HL-60 (cell line): ENCODE measurements around the gene CHST9.
A peak's percentile ranks its signal among the peaks of the same experiment; 100 is the strongest.

Source experiments
- DNase-seq, 2 experiments: peaks; one replicate each; pipeline ENCODE4 v3.0.0-alpha.2; 2010 to 2020; ENCODE audit warnings: low read depth in 1 of 2, low spot score in 1 of 2
- H3K27ac ChIP-seq: fragments of 250-450 bp; sonication (Bioruptor Pico); replicated peaks from 2 replicates; pipeline ENCODE4 v1.5.1; 2020; ENCODE audit warnings: mild to moderate bottlenecking, moderate library complexity
- H3K27me3 ChIP-seq: fragments of 250-450 bp; sonication (Bioruptor Pico); 2 replicates; pipeline ENCODE4 v1.5.1; 2021; ENCODE audit warnings: mild to moderate bottlenecking, moderate library complexity; ENCODE audit not compliant: insufficient read depth, poor library complexity, severe bottlenecking
- H3K4me3 ChIP-seq: replicated peaks from 2 replicates; pipeline ENCODE4 v1.5.1; 2011; ENCODE audit warnings: mild to moderate bottlenecking, control low read depth, low read length; ENCODE audit not compliant: insufficient read depth
- CTCF ChIP-seq: IDR thresholded peaks from one replicate; pipeline ENCODE4 v1.5.1; 2011; ENCODE audit warnings: low read length, control low read depth, inconsistent platforms; ENCODE audit not compliant: insufficient read depth
- GABPA ChIP-seq: IDR thresholded peaks from 2 replicates; pipeline ENCODE4 v1.6.1; 2012; ENCODE audit warnings: low read depth
- POLR2AphosphoS5 ChIP-seq: IDR thresholded peaks from 2 replicates; pipeline ENCODE4 v1.6.1; 2012; ENCODE audit warnings: low read depth
- REST ChIP-seq: IDR thresholded peaks from 2 replicates; pipeline ENCODE4 v1.6.1; 2012; ENCODE audit warnings: low read depth; ENCODE audit not compliant: insufficient replicate concordance
- SPI1 ChIP-seq: IDR thresholded peaks from 2 replicates; pipeline ENCODE4 v1.6.1; 2012; ENCODE audit warnings: low read depth, mild to moderate bottlenecking, borderline replicate concordance

Gene CHST9

GRCh38 chr18:27138079-27138478 lies 47.0 kb downstream of the CHST9 start:
- no peak for TF ChIP-seq GABPA
- no peak for TF ChIP-seq SPI1
- no peak for TF ChIP-seq POLR2AphosphoS5
- TF ChIP-seq REST = no peak
- TF ChIP-seq CTCF = no peak
- Histone ChIP-seq H3K4me3 (no peak overlapping the region), H3K27me3 (no peaks in the 10 kb centered on the region), H3K27ac (no peak overlapping the region)
- DNase-seq = no peak

- TF ChIP-seq REST = no peak
- TF ChIP-seq CTCF = no peak
- TF ChIP-seq GABPA = no peak
- TF ChIP-seq POLR2AphosphoS5 = no peak
- no peak for TF ChIP-seq SPI1
- no peak for DNase-seq
- no peak overlapping the region for H3K4me3 ChIP-seq
- no peaks in the 10 kb centered on the region for H3K27me3 ChIP-seq
- no peak overlapping the region for H3K27ac ChIP-seq
These were observed 48.9 kb downstream of the CHST9 start for GRCh38 chr18:27136208-27136535.

- Histone ChIP-seq H3K27me3 (no peaks in the 10 kb centered on the region), H3K4me3 (no peak overlapping the region), H3K27ac (no peak overlapping the region)
- no peak for DNase-seq
- no peak for TF ChIP-seq POLR2AphosphoS5
- TF ChIP-seq SPI1 = 0 out of 2 replicates have a peak, but pooled peaks have one; percentile 16
- no peak for TF ChIP-seq GABPA
These were observed 49.5 kb downstream of the CHST9 start for GRCh38 chr18:27135504-27136207.

- H3K27ac ChIP-seq = no peak overlapping the region
- no peak for DNase-seq
- H3K4me3 ChIP-seq = no peak overlapping the region
- no peaks in the 10 kb centered on the region for H3K27me3 ChIP-seq
- TF ChIP-seq CTCF = no peak
- no peak for TF ChIP-seq REST
- no peak for TF ChIP-seq SPI1
- TF ChIP-seq POLR2AphosphoS5 = no peak
- no peak for TF ChIP-seq GABPA
These were observed 55.0 kb downstream of the CHST9 start for GRCh38 chr18:27130065-27130630.
